GM12873 (cell line): Measurements from ENCODE around the gene SMAD7.

ENCODE experiments used
- CTCF ChIP-seq: IDR thresholded peaks from 2 replicates; pipeline ENCODE4 v1.5.1; 2012; ENCODE audit warnings: low read depth, mild to moderate bottlenecking, moderate library complexity, low read length, control low read depth; ENCODE audit not compliant: insufficient read depth; ENCODE audit errors: missing control alignments

SMAD7 gene

GRCh38 chr18:48990481-48991318, 39.9 kb upstream of the SMAD7 start:
- no peak for TF ChIP-seq CTCF

- TF ChIP-seq CTCF = no peak
Observed at GRCh38 chr18:48989304-48990303, 38.8 kb upstream of the SMAD7 start.

DNA sequence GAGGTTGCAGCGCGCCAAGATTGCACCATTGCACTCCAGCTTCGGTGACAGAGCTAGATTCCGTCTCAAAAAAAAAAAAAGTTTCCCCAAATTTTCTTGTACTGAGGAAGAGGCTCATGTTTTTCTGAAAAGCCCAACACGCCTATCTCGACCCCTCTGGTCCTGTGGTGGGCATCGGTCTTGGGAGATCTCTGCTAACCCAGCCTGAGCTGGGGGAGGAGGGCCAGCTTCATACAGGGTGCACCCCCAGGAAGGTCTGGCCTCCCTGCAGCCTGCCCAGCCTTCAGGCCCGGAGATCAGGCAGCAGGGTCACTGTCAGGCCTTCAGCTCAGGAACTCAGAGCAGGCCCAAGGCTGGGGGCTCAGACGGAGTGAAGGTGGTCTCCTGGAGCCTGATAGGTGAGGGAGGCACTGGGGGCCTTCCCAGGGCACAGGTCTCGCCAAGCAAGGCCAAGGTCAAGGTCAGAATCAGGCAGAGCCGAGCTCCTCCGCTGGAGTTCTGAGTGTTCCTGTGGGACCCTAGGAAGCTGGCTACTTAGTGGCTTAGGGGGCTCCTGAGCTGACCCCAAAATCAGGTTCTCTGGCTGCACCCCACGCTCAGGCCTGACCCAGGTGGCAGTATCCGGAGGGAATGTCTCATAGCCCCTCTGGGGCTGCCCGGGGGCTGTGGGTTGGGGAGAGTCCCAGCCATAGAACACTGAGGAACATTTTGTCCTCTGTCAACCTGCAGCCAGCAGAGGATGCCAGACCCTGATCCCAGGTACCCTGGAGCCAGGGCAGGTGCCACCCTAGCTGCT, 37.9 kb upstream of the SMAD7 start:
- TF ChIP-seq CTCF = no peak

- no peak for TF ChIP-seq CTCF
Observed at GRCh38 chr18:48987821-48988220, 37.1 kb upstream of the SMAD7 start.

DNA sequence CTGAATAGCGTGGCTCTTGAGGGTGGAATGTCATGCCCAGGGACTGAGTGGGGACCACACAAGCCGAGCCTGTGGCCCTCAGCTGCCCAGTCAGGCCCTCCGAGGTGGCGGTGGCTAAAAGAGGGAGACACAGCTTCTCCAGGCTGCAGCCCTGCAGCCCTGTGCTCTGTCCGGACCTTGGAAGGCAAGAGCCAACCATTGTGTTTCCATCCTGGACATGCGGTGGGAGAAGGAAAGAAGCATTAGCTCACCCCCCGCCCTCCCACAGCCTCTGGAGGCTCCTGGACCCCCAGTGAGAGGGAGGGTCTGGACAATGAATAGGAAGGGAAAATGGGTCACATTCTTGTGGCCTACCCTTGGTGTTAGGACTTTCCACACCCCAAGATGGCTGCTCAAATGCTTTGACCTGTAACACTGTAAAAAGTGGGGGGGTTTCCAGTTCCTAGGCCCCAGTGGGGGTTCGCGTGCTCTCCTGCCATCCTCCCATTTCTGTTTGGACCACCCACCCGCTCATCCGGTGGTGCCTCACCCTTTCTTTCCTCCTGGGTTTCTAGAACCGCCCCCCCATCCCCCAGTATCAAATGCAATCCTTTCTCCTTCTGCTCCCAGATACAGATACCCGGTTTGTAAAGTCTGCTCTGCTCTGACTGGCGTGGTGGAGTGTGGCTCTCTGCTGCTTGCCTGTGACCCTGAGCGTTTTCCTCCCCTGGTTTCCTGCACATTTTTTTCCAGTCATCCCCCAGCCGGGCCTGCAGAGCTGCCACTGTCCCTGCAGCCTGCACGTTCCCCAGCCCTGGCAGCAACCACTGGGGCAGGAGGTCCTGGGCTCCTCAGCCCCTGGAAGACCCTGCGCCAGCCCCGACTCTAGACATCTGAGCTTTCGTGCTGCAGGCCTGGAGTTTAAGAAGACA, 36.3 kb upstream of the SMAD7 start:
- TF ChIP-seq CTCF = no peak

GRCh38 chr18:48985161-48985560, 34.4 kb upstream of the SMAD7 start:
- TF ChIP-seq CTCF = no peak
